Endothelial cell of umbilical vein (primary cell): ENCODE data around the gene CDC42EP5. TPM values are rescaled to one million over a fixed set of nuclear protein-coding genes. Genes with fewer than 3 reads are reported as not detected.
"Not testable (repeated sequence)": the region's sequence is repeated elsewhere in the genome, so short reads cannot be mapped to it uniquely, and the experiment has no call there.

Experiments used
- BruUV-seq: library from RNA; stranded (reverse); fragments of 400-500 nt; replicated peaks from 2 replicates; lab custom pipeline; 2021; lab: Mats Ljungman, UMichigan
- CTCF ChIA-PET: fragments of 300-600, 350-600 bp; sonication (Branson Sonifier 250); formaldehyde crosslinking; loops from one replicate; lab custom pipeline; 2021; ENCODE audit warnings: antibody characterized with exemption, inconsistent platforms; lab: Charles Lee
- POLR2A ChIA-PET: fragments of 300-600, 350-600 bp; sonication (Branson Sonifier 250); formaldehyde crosslinking; loops from one replicate; lab custom pipeline; 2021; ENCODE audit warnings: antibody characterized with exemption, inconsistent platforms; lab: Charles Lee
- DNase-seq: peaks from one replicate; pipeline ENCODE4 v3.0.0-alpha.2; 2011; ENCODE audit warnings: low read depth, low spot score
- FAIRE-seq: peaks from 2 replicates; lab custom pipeline; 2011; peaks lifted over from hg19 to GRCh38; lab: Jason Lieb, UNC
- H2AFZ ChIP-seq: 2 replicates; pipeline ENCODE4 v1.6.0; 2012; ENCODE audit warnings: low read depth, low read length, control low read depth, inconsistent platforms
- H3K27ac ChIP-seq: 2 replicates; pipeline ENCODE4 v1.5.1; 2011; ENCODE audit warnings: low read depth, mild to moderate bottlenecking, control low read depth, low read length, moderate library complexity; ENCODE audit not compliant: insufficient read depth
- H3K27me3 ChIP-seq, 2 experiments: 2 replicates each; pipeline versions ENCODE4 v1.6.0 to v1.6.1; 2011; ENCODE audit warnings: low read length in 2 of 2, mixed read lengths in 1 of 2; ENCODE audit not compliant: control insufficient read depth in 2 of 2, insufficient read depth in 2 of 2
- H3K36me3 ChIP-seq, 2 experiments: 2 replicates in 1 of 2; 3 replicates in 1 of 2; pipeline ENCODE4 v1.5.1; 2011; ENCODE audit warnings: low read length in 2 of 2, mild to moderate bottlenecking in 1 of 2, moderate library complexity in 1 of 2; ENCODE audit not compliant: control insufficient read depth in 2 of 2, insufficient read depth in 2 of 2; ENCODE audit errors: extremely low read depth in 1 of 2
- H3K4me1 ChIP-seq: 3 replicates; pipeline ENCODE4 v1.5.1; 2011; ENCODE audit warnings: mild to moderate bottlenecking, low read length; ENCODE audit not compliant: control insufficient read depth, insufficient read depth; ENCODE audit errors: extremely low read depth
- H3K4me2 ChIP-seq: 2 replicates; pipeline ENCODE4 v1.6.1; 2011; ENCODE audit warnings: low read length, control low read depth, mixed read lengths; ENCODE audit not compliant: insufficient read depth
- H3K4me3 ChIP-seq, 3 experiments: fragments of 200-600 bp in 1 of 3; sonication (generic), shearing (Covaris generic) in 1 of 3; replicated peaks in 1 of 3; 2 replicates each; pipeline ENCODE4 v1.5.1; 2011 to 2016; ENCODE audit warnings: control low read depth in 3 of 3, low read length in 3 of 3, mild to moderate bottlenecking in 2 of 3, inconsistent platforms in 1 of 3, low read depth in 1 of 3, moderate library complexity in 1 of 3; ENCODE audit not compliant: insufficient read depth in 1 of 3
- H3K79me2 ChIP-seq: 2 replicates; pipeline ENCODE4 v1.6.0; 2012; ENCODE audit warnings: low read length, inconsistent platforms; ENCODE audit not compliant: control insufficient read depth, insufficient read depth
- H3K9ac ChIP-seq: replicated peaks from 2 replicates; pipeline ENCODE3; 2011; ENCODE audit warnings: low read length, control low read depth; ENCODE audit not compliant: insufficient read depth; ENCODE audit errors: extremely low read depth
- H3K9me1 ChIP-seq: replicated peaks from 3 replicates; pipeline ENCODE4 v1.6.0; 2011; ENCODE audit warnings: mild to moderate bottlenecking, low read length; ENCODE audit not compliant: control insufficient read depth, insufficient read depth; ENCODE audit errors: extremely low read depth
- H3K9me3 ChIP-seq: replicated peaks from 2 replicates; pipeline ENCODE4 v1.5.1; 2012; ENCODE audit warnings: low read length, inconsistent platforms; ENCODE audit not compliant: control insufficient read depth, insufficient read depth
- H4K20me1 ChIP-seq: replicated peaks from 2 replicates; pipeline ENCODE3; 2011; ENCODE audit warnings: mild to moderate bottlenecking, low read length; ENCODE audit not compliant: control insufficient read depth, insufficient read depth; ENCODE audit errors: extremely low read depth
- JUN ChIP-seq: IDR thresholded peaks from 2 replicates; pipeline ENCODE4 v1.6.1; 2011; ENCODE audit warnings: borderline replicate concordance, low read depth; ENCODE audit not compliant: insufficient read length, insufficient read depth
- POLR2AphosphoS5 ChIP-seq: IDR thresholded peaks from 2 replicates; pipeline ENCODE4 v1.6.1; 2012; ENCODE audit warnings: low read depth, mild to moderate bottlenecking, control low read depth, low read length, moderate library complexity; ENCODE audit not compliant: insufficient read depth
- dilution Hi-C: fragments of 300-500 bp; cut with MboI; formaldehyde crosslinking; loops from one replicate; pipeline ENCODE4 v1.15.0; 2019; ENCODE audit warnings: low sequenced_read_pairs; ENCODE audit not compliant: extremely low pct_ligation_motif_present
- intact Hi-C: fragments of 100-400 bp; cut with micrococcal nuclease; formaldehyde crosslinking; loops from one replicate; pipeline ENCODE4 v1.10.0; 2022
- polyA plus RNA-seq, 4 experiments: library from polyadenylated mRNA; depleted of rRNA in 3 of 4; stranded (reverse) in 3 of 4; unstranded in 1 of 4; fragments of >200 nt; gene quantifications; 2 replicates each; pipeline versions ENCODE4 v1.2.1 to v1.2.3, GENCODE V29; 2011 to 2012; ENCODE audit warnings: missing spikeins in 1 of 4
- total RNA-seq: library from RNA; stranded (reverse); gene quantifications from 2 replicates; pipeline ENCODE4 v1.2.3, GENCODE V29; 2021

Gene CDC42EP5
- total and polyA plus RNA-seq, 2 donors (not counting 3 experiments of a cell fraction or from before 2014, with no cell fraction given) = 37.3 to 85.5 TPM

DNA sequence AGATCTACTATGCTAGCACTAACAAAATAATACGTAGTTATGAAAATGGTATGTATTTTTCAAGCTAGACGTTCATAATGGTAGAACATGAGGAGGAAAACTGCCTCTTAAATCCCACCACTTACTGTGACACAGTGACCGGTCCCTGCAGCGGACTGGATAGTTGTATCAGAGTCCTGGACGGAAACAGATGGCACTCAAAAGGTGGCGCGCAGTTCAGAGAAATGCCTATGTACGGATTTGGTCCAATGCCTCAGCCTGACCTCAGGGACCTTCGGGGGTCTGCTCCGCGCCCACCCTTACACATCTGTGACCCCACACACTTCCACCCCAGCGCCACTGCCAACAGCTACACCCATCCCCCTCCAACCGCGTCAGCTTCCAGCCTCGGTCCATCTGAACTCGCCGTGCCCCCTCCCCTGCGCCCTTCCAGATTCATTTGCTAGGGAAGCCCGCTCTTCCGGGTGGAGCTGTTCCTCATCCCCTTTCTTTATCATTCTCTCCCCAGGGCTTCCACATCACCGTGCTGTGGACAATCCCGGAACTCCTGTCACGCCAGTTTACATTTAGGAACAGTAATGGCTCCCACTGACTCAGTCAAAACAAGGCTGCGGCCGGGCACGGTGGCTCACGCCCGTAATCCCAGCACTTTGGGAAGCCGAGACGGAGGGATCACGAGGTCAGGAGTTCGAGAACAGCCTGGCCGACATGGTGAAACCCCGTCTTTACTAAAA lies 24.9 kb downstream of the CDC42EP5 start:
- no peaks in the 10 kb centered on the region for H3K9me3 ChIP-seq
- peak overlapping the region; percentile 55 to 96 (median 76) for H3K4me3 ChIP-seq
- dilution Hi-C loops (no loop called here), intact Hi-C loops (loop anchor here (5.0 kb wide), 1 partner anchor 246 kb away; the partner anchor contains the start of gene RPS9)
- H3K9ac ChIP-seq = peak overlapping the region; percentile 97
- peak overlapping the region; percentile 56 for H3K4me2 ChIP-seq
- peak; percentile 75 for DNase-seq
- H3K79me2 ChIP-seq = peaks cover 57% of the 10 kb centered on the region
- ChIA-PET POLR2A (interaction anchor here (0.9 to 1.4 kb wide), 6 partner anchors 12 to 311 kb away, joined by 3 to 11 read pairs (median 4); partner anchors contain the start of genes CDC42EP5 and LENG9), CTCF (interaction anchor here (0.9 to 2.2 kb wide), 9 partner anchors 9 to 226 kb away, joined by 3 to 14 read pairs (median 4); partner anchors contain the start of genes CDC42EP5 and LENG9)
- TF ChIP-seq JUN = no peak
- TF ChIP-seq POLR2AphosphoS5 = peak; percentile 55
- peaks cover 18 to 27% of the 10 kb centered on the region in 2 experiments for H3K36me3 ChIP-seq
- no peaks in the 10 kb centered on the region for H3K27me3 ChIP-seq
- no peak for FAIRE-seq
- peak overlapping the region; percentile 65 for H2AFZ ChIP-seq
- H4K20me1 ChIP-seq = peaks cover 11% of the 10 kb centered on the region
- H3K9me1 ChIP-seq = no peaks in the 10 kb centered on the region
- TSS peak; percentile 65 for BruUV-seq
- peak overlapping the region; percentile 87 for H3K27ac ChIP-seq
- peaks cover 22% of the 10 kb centered on the region for H3K4me1 ChIP-seq

DNA sequence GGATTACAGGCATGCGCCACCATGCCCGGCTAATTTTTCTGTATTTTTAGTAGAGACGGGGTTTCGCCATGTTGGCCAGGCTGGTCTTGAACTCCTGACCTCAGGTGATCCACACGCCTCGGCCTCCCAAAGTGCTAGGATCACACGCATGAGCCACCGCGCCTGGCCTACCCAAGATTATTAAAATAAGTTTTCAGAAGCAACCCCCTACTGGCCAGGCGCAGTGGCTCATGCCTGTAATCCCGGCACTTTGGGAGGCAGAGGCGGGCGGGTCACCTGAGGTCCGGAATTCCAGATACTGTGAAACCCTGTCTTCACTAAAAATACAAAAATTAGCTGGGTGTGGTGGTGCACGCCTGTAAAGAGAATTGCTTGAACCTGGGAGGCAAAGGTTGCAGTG lies 26.7 kb downstream of the CDC42EP5 start:
- H3K9ac ChIP-seq, dilution Hi-C loops, H3K27ac ChIP-seq, H3K36me3 ChIP-seq, POLR2A ChIA-PET, CTCF ChIA-PET, H2AFZ ChIP-seq, H4K20me1 ChIP-seq, BruUV-seq, H3K4me3 ChIP-seq, H3K9me1 ChIP-seq, FAIRE-seq, H3K27me3 ChIP-seq, H3K4me2 ChIP-seq, H3K9me3 ChIP-seq, DNase-seq: not testable (repeated sequence)
- H3K79me2 ChIP-seq = peaks cover 39% of the 10 kb centered on the region
- intact Hi-C loops = loop anchor here (5.0 kb wide), 1 partner anchor 244 kb away; the partner anchor contains the start of gene RPS9
- H3K4me1 ChIP-seq = peaks cover 21% of the 10 kb centered on the region
